ENCODE data around the gene SPP2.

DNA sequence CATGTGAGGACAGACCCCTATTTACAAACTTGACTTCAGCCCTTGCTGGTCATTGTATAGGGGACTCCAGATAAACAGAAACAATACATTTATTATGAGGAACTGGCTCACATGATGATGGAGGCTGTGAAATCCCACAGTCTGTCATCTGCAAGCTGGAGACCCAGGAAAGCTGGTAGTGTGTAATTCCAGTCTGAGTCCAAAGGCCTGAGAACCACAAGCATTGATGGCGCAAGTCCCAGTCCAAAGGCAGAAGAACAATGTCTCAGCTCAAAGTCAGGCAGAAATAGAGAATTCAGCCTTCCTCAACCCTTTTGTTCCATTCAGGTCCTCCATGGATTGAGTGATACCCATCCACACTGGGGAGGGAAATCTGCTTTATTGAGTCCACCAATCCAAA, 28.1 kb upstream of the SPP2 start:
- TF ChIP-seq, protein P1, sequence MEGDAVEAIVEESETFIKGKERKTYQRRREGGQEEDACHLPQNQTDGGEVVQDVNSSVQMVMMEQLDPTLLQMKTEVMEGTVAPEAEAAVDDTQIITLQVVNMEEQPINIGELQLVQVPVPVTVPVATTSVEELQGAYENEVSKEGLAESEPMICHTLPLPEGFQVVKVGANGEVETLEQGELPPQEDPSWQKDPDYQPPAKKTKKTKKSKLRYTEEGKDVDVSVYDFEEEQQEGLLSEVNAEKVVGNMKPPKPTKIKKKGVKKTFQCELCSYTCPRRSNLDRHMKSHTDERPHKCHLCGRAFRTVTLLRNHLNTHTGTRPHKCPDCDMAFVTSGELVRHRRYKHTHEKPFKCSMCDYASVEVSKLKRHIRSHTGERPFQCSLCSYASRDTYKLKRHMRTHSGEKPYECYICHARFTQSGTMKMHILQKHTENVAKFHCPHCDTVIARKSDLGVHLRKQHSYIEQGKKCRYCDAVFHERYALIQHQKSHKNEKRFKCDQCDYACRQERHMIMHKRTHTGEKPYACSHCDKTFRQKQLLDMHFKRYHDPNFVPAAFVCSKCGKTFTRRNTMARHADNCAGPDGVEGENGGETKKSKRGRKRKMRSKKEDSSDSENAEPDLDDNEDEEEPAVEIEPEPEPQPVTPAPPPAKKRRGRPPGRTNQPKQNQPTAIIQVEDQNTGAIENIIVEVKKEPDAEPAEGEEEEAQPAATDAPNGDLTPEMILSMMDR (IDR thresholded peaks at IDR 0.05): no peak
- TF ChIP-seq SIN3A (IDR thresholded peaks at IDR 0.05; ENCODE audit: borderline replicate concordance, insufficient read depth, low read depth, low read length) (no peak), POLR2AphosphoS5 (IDR thresholded peaks at IDR 0.05; ENCODE audit: low read depth, low read length) (no peak), TCF7L2 (IDR thresholded peaks at IDR 0.05; ENCODE audit: low read depth, low read length) (no peak)
- TF ChIP-seq, protein P2, sequence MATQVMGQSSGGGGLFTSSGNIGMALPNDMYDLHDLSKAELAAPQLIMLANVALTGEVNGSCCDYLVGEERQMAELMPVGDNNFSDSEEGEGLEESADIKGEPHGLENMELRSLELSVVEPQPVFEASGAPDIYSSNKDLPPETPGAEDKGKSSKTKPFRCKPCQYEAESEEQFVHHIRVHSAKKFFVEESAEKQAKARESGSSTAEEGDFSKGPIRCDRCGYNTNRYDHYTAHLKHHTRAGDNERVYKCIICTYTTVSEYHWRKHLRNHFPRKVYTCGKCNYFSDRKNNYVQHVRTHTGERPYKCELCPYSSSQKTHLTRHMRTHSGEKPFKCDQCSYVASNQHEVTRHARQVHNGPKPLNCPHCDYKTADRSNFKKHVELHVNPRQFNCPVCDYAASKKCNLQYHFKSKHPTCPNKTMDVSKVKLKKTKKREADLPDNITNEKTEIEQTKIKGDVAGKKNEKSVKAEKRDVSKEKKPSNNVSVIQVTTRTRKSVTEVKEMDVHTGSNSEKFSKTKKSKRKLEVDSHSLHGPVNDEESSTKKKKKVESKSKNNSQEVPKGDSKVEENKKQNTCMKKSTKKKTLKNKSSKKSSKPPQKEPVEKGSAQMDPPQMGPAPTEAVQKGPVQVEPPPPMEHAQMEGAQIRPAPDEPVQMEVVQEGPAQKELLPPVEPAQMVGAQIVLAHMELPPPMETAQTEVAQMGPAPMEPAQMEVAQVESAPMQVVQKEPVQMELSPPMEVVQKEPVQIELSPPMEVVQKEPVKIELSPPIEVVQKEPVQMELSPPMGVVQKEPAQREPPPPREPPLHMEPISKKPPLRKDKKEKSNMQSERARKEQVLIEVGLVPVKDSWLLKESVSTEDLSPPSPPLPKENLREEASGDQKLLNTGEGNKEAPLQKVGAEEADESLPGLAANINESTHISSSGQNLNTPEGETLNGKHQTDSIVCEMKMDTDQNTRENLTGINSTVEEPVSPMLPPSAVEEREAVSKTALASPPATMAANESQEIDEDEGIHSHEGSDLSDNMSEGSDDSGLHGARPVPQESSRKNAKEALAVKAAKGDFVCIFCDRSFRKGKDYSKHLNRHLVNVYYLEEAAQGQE (IDR thresholded peaks at IDR 0.05; ENCODE audit: insufficient read depth in 1 of 2, low read depth in 2 of 2, low read length in 1 of 2): no peak
